HepG2 (cell line): Measurements from ENCODE around the gene SLC2A14. TPM values are rescaled to one million over a fixed set of nuclear protein-coding genes. Genes with fewer than 3 reads are reported as not detected.
A peak's percentile ranks its signal among the peaks of the same experiment; 100 is the strongest.

Experiments
- AKAP8 ChIP-seq: sonication (generic); formaldehyde crosslinking; IDR thresholded peaks from 2 replicates; pipeline ENCODE4 v1.5.1; 2020; ENCODE audit warnings: mild to moderate bottlenecking, missing genetic modification reagents
- ARID5B ChIP-seq: IDR thresholded peaks from 2 replicates; pipeline ENCODE4 v1.4.0; 2020; ENCODE audit warnings: mild to moderate bottlenecking, missing genetic modification reagents
- ARNT ChIP-seq: fragments of 450-650 bp; IDR thresholded peaks from 2 replicates; pipeline ENCODE4 v1.6.1; 2017
- CEBPG ChIP-seq: IDR thresholded peaks from 2 replicates; pipeline ENCODE4 v1.6.1; 2016
- CEBPZ ChIP-seq: IDR thresholded peaks from 2 replicates; pipeline ENCODE4 v1.6.1; 2012; ENCODE audit warnings: low read length, improper control_type of control experiment
- DPF2 ChIP-seq: sonication (generic); formaldehyde crosslinking; IDR thresholded peaks from 2 replicates; pipeline ENCODE4 v1.4.0; 2020; ENCODE audit warnings: mild to moderate bottlenecking, low read depth, missing genetic modification reagents, borderline replicate concordance
- GATAD2A ChIP-seq: IDR thresholded peaks from 2 replicates; pipeline ENCODE4 v1.6.1; 2016
- KLF15 ChIP-seq: sonication (generic); formaldehyde crosslinking; IDR thresholded peaks from 2 replicates; pipeline ENCODE4 v1.8.1; 2023; ENCODE audit warnings: borderline replicate concordance, mild to moderate bottlenecking, inconsistent platforms, missing genetic modification reagents, mixed read lengths
- MAZ ChIP-seq, 2 experiments: sonication (generic) in 1 of 2; formaldehyde crosslinking in 1 of 2; IDR thresholded peaks; 2 replicates each; pipeline versions ENCODE4 v1.5.0 to v1.6.1; 2012 to 2020; ENCODE audit warnings: low read depth in 2 of 2, mild to moderate bottlenecking in 2 of 2, borderline replicate concordance in 1 of 2, improper control_type of control experiment in 1 of 2, low read length in 1 of 2, missing genetic modification reagents in 1 of 2, moderate library complexity in 1 of 2
- MED1 ChIP-seq: sonication (generic); formaldehyde crosslinking; IDR thresholded peaks from 2 replicates; pipeline ENCODE4 v1.4.0; 2020; ENCODE audit warnings: missing genetic modification reagents
- MNT ChIP-seq: fragments of 450-650 bp; IDR thresholded peaks from 2 replicates; pipeline ENCODE4 v1.6.1; 2016
- RFX5 ChIP-seq: IDR thresholded peaks from 2 replicates; pipeline ENCODE4 v1.6.1; 2011; ENCODE audit warnings: low read depth, low read length, improper control_type of control experiment
- SP5 ChIP-seq: IDR thresholded peaks from 2 replicates; pipeline ENCODE4 v1.6.1; 2016; ENCODE audit warnings: low read depth, borderline replicate concordance
- TFDP1 ChIP-seq: IDR thresholded peaks from 2 replicates; pipeline ENCODE4 v1.6.1; 2016; ENCODE audit warnings: missing compliant biosample characterization, missing genetic modification reagents, borderline replicate concordance
- TRIM24 ChIP-seq: sonication (generic); formaldehyde crosslinking; IDR thresholded peaks from 2 replicates; pipeline ENCODE4 v1.8.0; 2022; ENCODE audit warnings: mild to moderate bottlenecking, missing genetic modification reagents
- ZMAT3 ChIP-seq: sonication (generic); formaldehyde crosslinking; conservative IDR thresholded peaks from 2 replicates; pipeline ENCODE4 v1.7.0; 2021; ENCODE audit warnings: missing genetic modification reagents
- ZNF205 ChIP-seq: IDR thresholded peaks from 2 replicates; pipeline ENCODE4 v1.6.1; 2018; ENCODE audit warnings: missing biosample characterization, missing genetic modification reagents
- ZNF614 ChIP-seq: IDR thresholded peaks from 2 replicates; pipeline ENCODE4 v1.6.1; 2018; ENCODE audit warnings: missing biosample characterization, missing genetic modification reagents, inconsistent platforms, borderline replicate concordance
- ZNF710 ChIP-seq: sonication (generic); formaldehyde crosslinking; IDR thresholded peaks from 2 replicates; pipeline ENCODE4 v1.5.0; 2020; ENCODE audit warnings: mild to moderate bottlenecking, missing genetic modification reagents, borderline replicate concordance
- polyA plus RNA-seq, 8 experiments: library from polyadenylated mRNA; depleted of rRNA in 3 of 8; stranded (reverse) in 7 of 8; unstranded in 1 of 8; fragments of >200 nt; fragmentation: Illumina TruSeq in 4 of 8; extraction: Trizol in 4 of 8; gene quantifications; 2 replicates each; pipeline versions ENCODE4 v1.2.1 to v1.2.3, GENCODE V29; 2011 to 2016; ENCODE audit warnings: low read depth in 4 of 8, missing spikeins in 1 of 8, mixed read lengths in 1 of 8; ENCODE audit not compliant: insufficient read depth in 1 of 8
- total RNA-seq, 5 experiments: library from RNA; depleted of rRNA; stranded (reverse); fragments of >200 nt; fragmentation: Illumina TruSeq; extraction: Trizol; gene quantifications; 2 replicates each; pipeline ENCODE4 v1.2.3, GENCODE V29; 2016; ENCODE audit warnings: low read depth in 1 of 5

SLC2A14 gene
- total and polyA plus RNA-seq, 2 of the 13 experiments (the other 11 are each of a cell fraction or from before 2014, with no cell fraction given) = 7.7 to 39.0 TPM

- TF ChIP-seq CEBPG (CRISPR knock-in tag) = peak; percentile 86
- TF ChIP-seq ZNF710 = no peak
- TF ChIP-seq RFX5 = no peak
- TF ChIP-seq ARID5B (CRISPR knock-in tag) = 0 out of 2 replicates have a peak, but pooled peaks have one; percentile 8
- no peak for TF ChIP-seq ARNT
- 0 out of 2 replicates have a peak, but pooled peaks have one; percentile 24 for TF ChIP-seq MED1 (CRISPR knock-in tag)
- peak; percentile 71; the same call in 1 of the 2 replicates for TF ChIP-seq SP5 (CRISPR knock-in tag)
- no peak for TF ChIP-seq MAZ (IDR thresholded peaks at IDR 0.05; ENCODE audit: borderline replicate concordance, low read depth, low read length)
- no peak for TF ChIP-seq MAZ (CRISPR knock-in tag; IDR thresholded peaks at IDR 0.05; ENCODE audit: low read depth)
- no peak for TF ChIP-seq MNT
- no peak for TF ChIP-seq TRIM24
- 0 out of 2 replicates have a peak, but pooled peaks have one; percentile 34 for TF ChIP-seq ZNF614 (CRISPR knock-in tag)
- TF ChIP-seq ZNF205 (CRISPR knock-in tag) = peak; percentile 98
- no peak for TF ChIP-seq DPF2 (CRISPR knock-in tag)
- no peak for TF ChIP-seq TFDP1 (CRISPR knock-in tag)
- 0 out of 2 replicates have a peak, but pooled peaks have one; percentile 27 for TF ChIP-seq GATAD2A (CRISPR knock-in tag)
- no peak for TF ChIP-seq ZMAT3 (CRISPR knock-in tag)
- no peak for TF ChIP-seq KLF15
- no peak for TF ChIP-seq AKAP8 (CRISPR knock-in tag)
- no peak for TF ChIP-seq CEBPZ
Observed at GRCh38 chr12:7834701-7835100, 38.0 kb downstream of the SLC2A14 start (continued).
